Peyer's patch (tissue), 4 donors: ENCODE measurements around the gene HLCS. TPM values are rescaled to one million over a fixed set of nuclear protein-coding genes. Genes with fewer than 3 reads are reported as not detected.

ENCODE experiments used
- DNase-seq, 3 donors: peaks; one replicate each; pipeline ENCODE4 v3.0.0-alpha.2; 2017 to 2019
- H3K27ac ChIP-seq, 4 donors: fragments of 200-600 bp; sonication (generic); one replicate each; pipeline ENCODE4 v1.5.1; 2016 to 2019
- H3K27me3 ChIP-seq, 2 donors: fragments of 200-600 bp; sonication (generic); one replicate each; pipeline ENCODE4 v1.5.1; 2019
- H3K36me3 ChIP-seq, 3 donors: fragments of 200-600 bp; sonication (generic); one replicate each; pipeline ENCODE4 v1.5.1; 2016 to 2019
- H3K4me1 ChIP-seq, 4 donors: fragments of 200-600 bp; sonication (generic); one replicate each; pipeline ENCODE4 v1.5.1; 2016 to 2019
- H3K4me3 ChIP-seq, 4 donors: fragments of 200-600 bp; sonication (generic); 1 replicate in 3 of 4; 2 replicates in 1 of 4; pipeline ENCODE4 v1.5.1; 2016 to 2019; ENCODE audit warnings: mild to moderate bottlenecking in 1 of 4
- H3K9me3 ChIP-seq, 4 donors: fragments of 200-600 bp; sonication (generic); one replicate each; pipeline ENCODE4 v1.5.1; 2016 to 2019; ENCODE audit warnings: mild to moderate bottlenecking in 1 of 4
- CTCF ChIP-seq, 6 experiments: fragments of 450-650 bp in 4 of 6; fragments of 200-600 bp in 2 of 6; sonication (generic) in 1 of 6; IDR thresholded peaks; one replicate each; pipeline ENCODE4 v1.5.1; 2017 to 2019; ENCODE audit warnings: antibody characterized with exemption in 6 of 6, mild to moderate bottlenecking in 3 of 6, moderate library complexity in 1 of 6
- POLR2A ChIP-seq, 2 donors: fragments of 450-650 bp; IDR thresholded peaks; one replicate each; pipeline ENCODE4 v1.5.1; 2017; ENCODE audit warnings: antibody characterized with exemption in 2 of 2, mild to moderate bottlenecking in 2 of 2, moderate library complexity in 2 of 2
- total RNA-seq, 4 donors: library from RNA; depleted of rRNA; stranded (reverse); fragments of >200 nt; gene quantifications; one replicate each; pipeline ENCODE4 v1.1.0, GENCODE V29; 2016

Gene HLCS
- total RNA-seq, 4 donors from 2014 or later, result 14.9 to 27.9 (median 24.3) TPM

GRCh38 chr21:36704958-36705678 lies 261.4 kb downstream of the HLCS start:
- peak in 1 of 3 donors; percentile 36 for DNase-seq
- TF ChIP-seq POLR2A (IDR thresholded peaks at IDR 0.05), result no peak
- no peak for TF ChIP-seq CTCF (IDR thresholded peaks at IDR 0.05)
- no peaks in the 10 kb centered on the region for H3K9me3 ChIP-seq
- no peaks in the 10 kb centered on the region for H3K36me3 ChIP-seq
- H3K27ac ChIP-seq, result no peak overlapping the region
- H3K27me3 ChIP-seq, result peaks cover 0 to 80% of the 10 kb centered on the region in 2 donors
- peaks cover 0 to 54% (median 5%) of the 10 kb centered on the region in 4 donors for H3K4me1 ChIP-seq
- no peak overlapping the region for H3K4me3 ChIP-seq

- no peak overlapping the region for H3K4me3 ChIP-seq
- H3K27ac ChIP-seq, result no peak overlapping the region
- no peaks in the 10 kb centered on the region for H3K36me3 ChIP-seq
- DNase-seq, result peak in 1 of 3 donors; percentile 25
- peaks cover 0 to 56% (median 6%) of the 10 kb centered on the region in 4 donors for H3K4me1 ChIP-seq
- TF ChIP-seq CTCF (IDR thresholded peaks at IDR 0.05) (no peak), POLR2A (IDR thresholded peaks at IDR 0.05) (no peak)
- no peaks in the 10 kb centered on the region for H3K9me3 ChIP-seq
- peaks cover 0 to 80% of the 10 kb centered on the region in 2 donors for H3K27me3 ChIP-seq
These were observed 262.1 kb downstream of the HLCS start for GRCh38 chr21:36704281-36704957.

GRCh38 chr21:36703626-36704280 lies 262.7 kb downstream of the HLCS start:
- no peak overlapping the region for H3K4me3 ChIP-seq
- H3K4me1 ChIP-seq, result peaks cover 0 to 56% (median 9%) of the 10 kb centered on the region in 4 donors
- H3K9me3 ChIP-seq, result no peaks in the 10 kb centered on the region
- DNase-seq, result peak in 1 of 3 donors; percentile 19
- peaks cover 0 to 80% of the 10 kb centered on the region in 2 donors for H3K27me3 ChIP-seq
- H3K27ac ChIP-seq, result no peak overlapping the region
- H3K36me3 ChIP-seq, result no peaks in the 10 kb centered on the region
- TF ChIP-seq CTCF (IDR thresholded peaks at IDR 0.05) (no peak), POLR2A (IDR thresholded peaks at IDR 0.05) (no peak)

- DNase-seq, result peak in 1 of 3 donors; percentile 10
- Histone ChIP-seq H3K9me3 (no peaks in the 10 kb centered on the region), H3K27ac (no peak overlapping the region), H3K4me3 (no peak overlapping the region), H3K36me3 (no peaks in the 10 kb centered on the region), H3K27me3 (peaks cover 0 to 79% of the 10 kb centered on the region in 2 donors), H3K4me1 (peaks cover 0 to 57% (median 10%) of the 10 kb centered on the region in 4 donors)
- no peak for TF ChIP-seq POLR2A (IDR thresholded peaks at IDR 0.05)
- TF ChIP-seq CTCF (IDR thresholded peaks at IDR 0.05), result no peak
These were observed 263.3 kb downstream of the HLCS start for GRCh38 chr21:36703123-36703522.

- H3K27ac ChIP-seq, result no peak overlapping the region
- TF ChIP-seq CTCF (IDR thresholded peaks at IDR 0.05), result no peak
- TF ChIP-seq POLR2A (IDR thresholded peaks at IDR 0.05), result no peak
- H3K4me3 ChIP-seq, result no peak overlapping the region
- H3K36me3 ChIP-seq, result no peaks in the 10 kb centered on the region
- peak in 1 of 3 donors; percentile 7 for DNase-seq
- peaks cover 0 to 58% (median 10%) of the 10 kb centered on the region in 4 donors for H3K4me1 ChIP-seq
- H3K9me3 ChIP-seq, result no peaks in the 10 kb centered on the region
- peaks cover 0 to 80% of the 10 kb centered on the region in 2 donors for H3K27me3 ChIP-seq
These were observed 263.9 kb downstream of the HLCS start for GRCh38 chr21:36702622-36702968.
